Subcutaneous adipose tissue (tissue), 4 donors: ENCODE data around the gene NFIB. TPM values are rescaled to one million over a fixed set of nuclear protein-coding genes. Genes with fewer than 3 reads are reported as not detected.

Experiments
- total RNA-seq, 4 donors: library from RNA; depleted of rRNA; stranded (reverse); fragments of >200 nt; gene quantifications; one replicate each; pipeline ENCODE4 v1.1.0, GENCODE V29; 2016
- TF ChIP-seq, protein P1 (sequence below): fragments of 450-650 bp; IDR thresholded peaks from one replicate; pipeline ENCODE4 v1.5.1; 2016; ENCODE audit warnings: low read depth, mild to moderate bottlenecking, control low read depth, antibody characterized with exemption, moderate library complexity

Gene NFIB
- total RNA-seq, 4 donors from 2014 or later: 79.2 to 215 (median 126) TPM

GRCh38 chr9:14189146-14189545 lies 124.8 kb downstream of the NFIB start:
- TF ChIP-seq, protein P1, sequence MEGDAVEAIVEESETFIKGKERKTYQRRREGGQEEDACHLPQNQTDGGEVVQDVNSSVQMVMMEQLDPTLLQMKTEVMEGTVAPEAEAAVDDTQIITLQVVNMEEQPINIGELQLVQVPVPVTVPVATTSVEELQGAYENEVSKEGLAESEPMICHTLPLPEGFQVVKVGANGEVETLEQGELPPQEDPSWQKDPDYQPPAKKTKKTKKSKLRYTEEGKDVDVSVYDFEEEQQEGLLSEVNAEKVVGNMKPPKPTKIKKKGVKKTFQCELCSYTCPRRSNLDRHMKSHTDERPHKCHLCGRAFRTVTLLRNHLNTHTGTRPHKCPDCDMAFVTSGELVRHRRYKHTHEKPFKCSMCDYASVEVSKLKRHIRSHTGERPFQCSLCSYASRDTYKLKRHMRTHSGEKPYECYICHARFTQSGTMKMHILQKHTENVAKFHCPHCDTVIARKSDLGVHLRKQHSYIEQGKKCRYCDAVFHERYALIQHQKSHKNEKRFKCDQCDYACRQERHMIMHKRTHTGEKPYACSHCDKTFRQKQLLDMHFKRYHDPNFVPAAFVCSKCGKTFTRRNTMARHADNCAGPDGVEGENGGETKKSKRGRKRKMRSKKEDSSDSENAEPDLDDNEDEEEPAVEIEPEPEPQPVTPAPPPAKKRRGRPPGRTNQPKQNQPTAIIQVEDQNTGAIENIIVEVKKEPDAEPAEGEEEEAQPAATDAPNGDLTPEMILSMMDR: no peak

DNA sequence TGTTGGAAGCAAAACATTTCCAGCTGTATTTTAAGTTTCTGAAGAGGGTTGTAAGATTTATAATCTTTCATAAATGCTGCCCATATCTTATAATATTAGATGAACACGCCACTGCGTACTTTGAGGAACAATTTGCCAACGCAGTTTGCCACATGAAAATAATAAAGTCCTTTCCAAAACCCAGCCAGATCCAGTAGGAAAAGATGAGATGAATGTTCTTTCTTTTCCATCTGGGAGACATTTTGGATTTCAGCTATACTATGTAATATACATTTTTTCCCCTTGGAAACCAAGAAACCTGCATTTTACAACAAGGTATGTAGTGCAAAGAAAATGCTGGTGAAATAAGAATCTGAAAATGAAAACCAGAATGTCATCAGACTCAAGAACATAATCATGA lies 125.4 kb downstream of the NFIB start:
- TF ChIP-seq, protein P1: no peak

- TF ChIP-seq, protein P1: no peak
Measured at GRCh38 chr9:14188011-14188410, 125.9 kb downstream of the NFIB start.

DNA sequence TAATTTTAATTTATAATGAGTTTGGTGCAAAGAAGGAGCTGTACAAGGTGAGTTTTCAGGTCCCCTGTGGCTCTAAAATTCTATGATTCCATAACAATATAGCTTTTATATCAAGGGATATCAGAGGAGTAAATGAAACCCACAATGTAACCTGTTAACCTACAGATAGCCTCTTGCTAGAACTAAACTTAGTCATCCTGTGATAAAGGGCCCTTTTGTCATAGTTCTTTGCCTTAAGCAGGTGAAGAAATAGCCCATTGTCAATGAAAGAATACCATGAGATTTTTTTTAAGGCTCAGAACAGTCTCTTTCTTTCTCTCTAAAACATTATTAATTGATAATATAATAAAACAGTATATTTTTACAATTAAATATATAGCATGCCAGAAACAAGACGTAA lies 127.8 kb downstream of the NFIB start:
- TF ChIP-seq, protein P1: no peak

DNA sequence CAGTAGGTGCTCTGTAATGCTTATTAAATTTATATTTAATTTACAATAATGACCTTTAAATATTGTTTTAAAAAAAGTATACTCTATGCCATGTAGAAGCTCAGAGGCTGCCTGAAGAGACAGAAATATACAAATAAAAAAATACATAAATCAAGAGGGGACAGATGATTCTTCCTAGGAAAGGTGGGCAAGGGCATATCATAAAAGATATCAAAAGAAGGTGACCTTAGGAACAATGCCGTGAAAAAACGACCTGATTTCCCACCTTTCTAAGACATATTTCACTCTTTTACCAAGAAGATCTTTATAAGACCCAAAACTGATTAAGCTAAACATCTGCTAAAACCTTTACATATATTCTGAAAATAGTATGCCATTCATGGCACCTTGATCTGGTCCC lies 128.9 kb downstream of the NFIB start:
- TF ChIP-seq, protein P1: no peak

DNA sequence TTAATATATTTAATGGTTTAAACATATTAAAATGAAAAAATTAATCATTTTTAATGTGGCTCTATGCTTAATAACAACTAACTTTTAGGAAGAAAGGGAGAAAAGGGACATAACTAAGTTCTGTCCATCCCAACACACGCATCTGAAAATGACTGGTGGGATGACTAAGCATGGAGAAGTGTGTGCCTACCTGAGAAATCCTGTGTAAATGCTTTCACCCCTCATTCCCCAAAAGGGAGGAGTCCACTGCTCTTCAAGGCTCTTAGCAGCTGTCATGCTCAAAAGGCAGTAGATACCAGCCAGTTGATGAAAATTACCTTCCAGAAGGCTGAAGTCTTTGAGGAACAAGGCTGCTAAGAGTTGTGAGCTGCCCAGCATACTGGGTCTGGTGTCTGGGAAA lies 130.9 kb downstream of the NFIB start:
- TF ChIP-seq, protein P1: no peak

GRCh38 chr9:14180960-14181537 lies 132.9 kb downstream of the NFIB start:
- TF ChIP-seq, protein P1: no peak
